RPMI8226 (cell line): ENCODE measurements around the gene TBCE.
"Not testable (repeated sequence)": the region's sequence is repeated elsewhere in the genome, so short reads cannot be mapped to it uniquely, and the experiment has no call there.

Experiments used
- DNase-seq: peaks from one replicate; pipeline ENCODE4 v3.0.0-alpha.2; 2015

Gene TBCE

GRCh38 chr1:235357485-235358373 lies 9.5 kb upstream of the TBCE start:
- DNase-seq = no peak

- DNase-seq = no peak
Observed at GRCh38 chr1:235358899-235359298, 8.3 kb upstream of the TBCE start.

GRCh38 chr1:235364189-235364588 lies 3.0 kb upstream of the TBCE start:
- not testable (repeated sequence) for DNase-seq

GRCh38 chr1:235366286-235366685 lies 941 bp upstream of the TBCE start:
- DNase-seq = no peak

GRCh38 chr1:235368428-235368827 lies 1.2 kb downstream of the TBCE start:
- DNase-seq = no peak

GRCh38 chr1:235369802-235370201 lies 2.6 kb downstream of the TBCE start:
- DNase-seq = no peak

- no peak for DNase-seq
Observed at GRCh38 chr1:235375919-235376605, 8.8 kb downstream of the TBCE start.

GRCh38 chr1:235378134-235378735 lies 11.0 kb downstream of the TBCE start:
- DNase-seq = not testable (repeated sequence)

GRCh38 chr1:235381955-235382739 lies 14.9 kb downstream of the TBCE start:
- DNase-seq = not testable (repeated sequence)

- not testable (repeated sequence) for DNase-seq
Observed at GRCh38 chr1:235385633-235386032, 18.4 kb downstream of the TBCE start.

GRCh38 chr1:235391874-235392273 lies 24.6 kb downstream of the TBCE start:
- no peak for DNase-seq

- no peak for DNase-seq
Observed at GRCh38 chr1:235397733-235398132, 30.5 kb downstream of the TBCE start.

- DNase-seq = no peak
Observed at GRCh38 chr1:235399661-235400060, 32.4 kb downstream of the TBCE start.

- no peak for DNase-seq
Observed at GRCh38 chr1:235401251-235401650, 34.0 kb downstream of the TBCE start.

GRCh38 chr1:235402457-235403200 lies 35.4 kb downstream of the TBCE start:
- no peak for DNase-seq

GRCh38 chr1:235403593-235403992 lies 36.4 kb downstream of the TBCE start:
- DNase-seq = no peak

GRCh38 chr1:235404190-235404589 lies 37.0 kb downstream of the TBCE start:
- DNase-seq = no peak

GRCh38 chr1:235407419-235407818 lies 40.2 kb downstream of the TBCE start:
- no peak for DNase-seq

- no peak for DNase-seq
Observed at GRCh38 chr1:235408503-235408960, 41.3 kb downstream of the TBCE start.

- no peak for DNase-seq
Observed at GRCh38 chr1:235409042-235409820, 42.0 kb downstream of the TBCE start.

- no peak for DNase-seq
Observed at GRCh38 chr1:235410467-235410866, 43.2 kb downstream of the TBCE start.
